Astrocyte (in vitro differentiated cells and primary cell): ENCODE measurements around the gene ABCC8. TPM values are rescaled to one million over a fixed set of nuclear protein-coding genes. Genes with fewer than 3 reads are reported as not detected.

Experiments
- DNase-seq: peaks from one replicate; pipeline ENCODE4 v3.0.0-alpha.2; 2010; ENCODE audit warnings: low read depth
- FAIRE-seq: peaks from 2 replicates; lab custom pipeline; 2011; peaks lifted over from hg19 to GRCh38; lab: Jason Lieb, UNC
- H2AFZ ChIP-seq: 2 replicates; pipeline ENCODE4 v1.6.0; 2012; ENCODE audit warnings: low read depth, low read length, inconsistent platforms
- H3K27ac ChIP-seq: 2 replicates; pipeline ENCODE4 v1.5.1; 2011; ENCODE audit warnings: low read depth, low read length, inconsistent platforms
- H3K27me3 ChIP-seq: 2 replicates; pipeline ENCODE4 v1.6.0; 2011; ENCODE audit warnings: low read length, inconsistent platforms; ENCODE audit not compliant: insufficient read depth
- H3K36me3 ChIP-seq: 2 replicates; pipeline ENCODE4 v1.5.1; 2011; ENCODE audit warnings: low read length, inconsistent platforms; ENCODE audit not compliant: insufficient read depth
- H3K4me1 ChIP-seq: 2 replicates; pipeline ENCODE4 v1.5.1; 2011; ENCODE audit warnings: low read length, inconsistent platforms; ENCODE audit not compliant: insufficient read depth
- H3K4me2 ChIP-seq: 2 replicates; pipeline ENCODE4 v1.6.0; 2012; ENCODE audit warnings: low read length, inconsistent platforms
- H3K4me3 ChIP-seq: 2 replicates; pipeline ENCODE4 v1.5.1; 2011; ENCODE audit warnings: low read depth, mild to moderate bottlenecking, low read length, inconsistent platforms; ENCODE audit not compliant: insufficient read depth
- H3K79me2 ChIP-seq: 2 replicates; pipeline ENCODE4 v1.6.0; 2012; ENCODE audit warnings: mild to moderate bottlenecking, low read length, inconsistent platforms; ENCODE audit not compliant: insufficient read depth
- H3K9ac ChIP-seq: 2 replicates; pipeline ENCODE4 v1.6.0; 2012; ENCODE audit warnings: mild to moderate bottlenecking, low read length, inconsistent platforms
- H3K9me3 ChIP-seq: 2 replicates; pipeline ENCODE4 v1.5.1; 2012; ENCODE audit warnings: low read depth, mild to moderate bottlenecking, low read length, inconsistent platforms; ENCODE audit not compliant: insufficient read depth
- H4K20me1 ChIP-seq: 2 replicates; pipeline ENCODE4 v1.6.0; 2012; ENCODE audit warnings: low read length, inconsistent platforms; ENCODE audit not compliant: insufficient read depth
- H3K27ac Mint-ChIP-seq: one replicate; pipeline ENCODE4 v1.8.0; 2021; ENCODE audit warnings: mild to moderate bottlenecking, mixed read lengths; ENCODE audit not compliant: unreplicated experiment
- H3K27me3 Mint-ChIP-seq: one replicate; pipeline ENCODE4 v1.8.0; 2021; ENCODE audit warnings: low read depth, mixed read lengths; ENCODE audit not compliant: unreplicated experiment
- H3K36me3 Mint-ChIP-seq: one replicate; pipeline ENCODE4 v1.8.0; 2021; ENCODE audit warnings: low read depth, mixed read lengths; ENCODE audit not compliant: unreplicated experiment
- H3K4me1 Mint-ChIP-seq: one replicate; pipeline ENCODE4 v1.8.0; 2021; ENCODE audit warnings: low read depth, mixed read lengths; ENCODE audit not compliant: unreplicated experiment
- H3K4me3 Mint-ChIP-seq: one replicate; pipeline ENCODE4 v1.8.0; 2021; ENCODE audit warnings: mild to moderate bottlenecking, moderate library complexity, mixed read lengths; ENCODE audit not compliant: unreplicated experiment
- H3K9me3 Mint-ChIP-seq: one replicate; pipeline ENCODE4 v1.8.0; 2021; ENCODE audit warnings: mild to moderate bottlenecking, mixed read lengths; ENCODE audit not compliant: unreplicated experiment
- EZH2 ChIP-seq: IDR thresholded peaks from 2 replicates; pipeline ENCODE4 v1.6.1; 2012; ENCODE audit warnings: mild to moderate bottlenecking, low read length, inconsistent platforms; ENCODE audit not compliant: insufficient read depth
- total RNA-seq: library from RNA; stranded (reverse); gene quantifications from 2 replicates; pipeline ENCODE4 v1.2.1, GENCODE V29; 2021
- TF ChIP-seq, protein P1 (sequence below): IDR thresholded peaks from 2 replicates; pipeline ENCODE4 v1.5.1; 2011; ENCODE audit warnings: low read depth, mild to moderate bottlenecking, inconsistent platforms, low read length, moderate library complexity; ENCODE audit not compliant: insufficient read depth

The ABCC8 gene
- total RNA-seq, 1 donor from 2014 or later, result not detected

DNA sequence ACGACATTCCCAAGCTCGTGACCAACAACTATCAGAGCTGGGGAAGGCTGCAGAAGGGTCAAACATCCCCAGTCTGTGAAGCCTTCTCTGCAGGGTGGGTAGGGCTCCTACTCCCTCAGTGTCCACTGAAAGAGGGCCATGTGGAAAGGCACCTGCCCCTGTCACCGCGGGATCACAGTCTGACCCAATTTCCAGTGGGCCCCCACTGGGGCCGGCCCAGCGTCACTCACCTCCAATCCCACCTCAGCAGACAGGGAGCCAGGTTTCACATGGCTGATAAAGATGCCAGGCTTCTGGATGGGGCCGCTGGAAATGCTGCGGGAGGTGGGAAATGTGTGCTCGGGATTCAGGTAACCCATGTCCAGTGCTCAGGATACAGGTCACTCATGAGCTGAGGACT lies 47.6 kb upstream of the ABCC8 start:
- Mint-ChIP-seq H3K27me3 (peaks cover 50% of the 10 kb centered on the region), H3K4me1 (no peaks in the 10 kb centered on the region), H3K27ac (no peak overlapping the region), H3K4me3 (no peak overlapping the region), H3K9me3 (peaks cover 2% of the 10 kb centered on the region), H3K36me3 (no peaks in the 10 kb centered on the region)
- FAIRE-seq (no peak), DNase-seq (no peak)
- no peak overlapping the region for H3K27ac ChIP-seq
- no peaks in the 10 kb centered on the region for H4K20me1 ChIP-seq
- no peak overlapping the region for H2AFZ ChIP-seq
- no peak for TF ChIP-seq EZH2
- TF ChIP-seq, protein P1, sequence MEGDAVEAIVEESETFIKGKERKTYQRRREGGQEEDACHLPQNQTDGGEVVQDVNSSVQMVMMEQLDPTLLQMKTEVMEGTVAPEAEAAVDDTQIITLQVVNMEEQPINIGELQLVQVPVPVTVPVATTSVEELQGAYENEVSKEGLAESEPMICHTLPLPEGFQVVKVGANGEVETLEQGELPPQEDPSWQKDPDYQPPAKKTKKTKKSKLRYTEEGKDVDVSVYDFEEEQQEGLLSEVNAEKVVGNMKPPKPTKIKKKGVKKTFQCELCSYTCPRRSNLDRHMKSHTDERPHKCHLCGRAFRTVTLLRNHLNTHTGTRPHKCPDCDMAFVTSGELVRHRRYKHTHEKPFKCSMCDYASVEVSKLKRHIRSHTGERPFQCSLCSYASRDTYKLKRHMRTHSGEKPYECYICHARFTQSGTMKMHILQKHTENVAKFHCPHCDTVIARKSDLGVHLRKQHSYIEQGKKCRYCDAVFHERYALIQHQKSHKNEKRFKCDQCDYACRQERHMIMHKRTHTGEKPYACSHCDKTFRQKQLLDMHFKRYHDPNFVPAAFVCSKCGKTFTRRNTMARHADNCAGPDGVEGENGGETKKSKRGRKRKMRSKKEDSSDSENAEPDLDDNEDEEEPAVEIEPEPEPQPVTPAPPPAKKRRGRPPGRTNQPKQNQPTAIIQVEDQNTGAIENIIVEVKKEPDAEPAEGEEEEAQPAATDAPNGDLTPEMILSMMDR, result no peak
- peaks cover 13% of the 10 kb centered on the region for H3K27me3 ChIP-seq
- H3K79me2 ChIP-seq, result no peaks in the 10 kb centered on the region
- H3K9ac ChIP-seq, result no peak overlapping the region
- H3K9me3 ChIP-seq, result no peaks in the 10 kb centered on the region
- no peaks in the 10 kb centered on the region for H3K4me1 ChIP-seq
- H3K4me2 ChIP-seq, result no peak overlapping the region
- no peaks in the 10 kb centered on the region for H3K36me3 ChIP-seq
- H3K4me3 ChIP-seq, result no peak overlapping the region

- H3K79me2 ChIP-seq, result no peaks in the 10 kb centered on the region
- DNase-seq, result no peak
- no peaks in the 10 kb centered on the region for H3K4me1 ChIP-seq
- Mint-ChIP-seq H3K27me3 (peaks cover 48% of the 10 kb centered on the region), H3K4me1 (no peaks in the 10 kb centered on the region), H3K27ac (no peak overlapping the region), H3K4me3 (no peak overlapping the region), H3K9me3 (peaks cover 3% of the 10 kb centered on the region), H3K36me3 (no peaks in the 10 kb centered on the region)
- no peaks in the 10 kb centered on the region for H3K36me3 ChIP-seq
- H3K4me2 ChIP-seq, result no peak overlapping the region
- H3K4me3 ChIP-seq, result no peak overlapping the region
- TF ChIP-seq, protein P1, result no peak
- TF ChIP-seq EZH2, result no peak
- peaks cover 8% of the 10 kb centered on the region for H3K27me3 ChIP-seq
- H4K20me1 ChIP-seq, result no peaks in the 10 kb centered on the region
- no peak overlapping the region for H3K9ac ChIP-seq
- H2AFZ ChIP-seq, result no peak overlapping the region
- no peak for FAIRE-seq
- H3K9me3 ChIP-seq, result no peaks in the 10 kb centered on the region
- no peak overlapping the region for H3K27ac ChIP-seq
Observed at GRCh38 chr11:17522655-17523054, 46.0 kb upstream of the ABCC8 start.

DNA sequence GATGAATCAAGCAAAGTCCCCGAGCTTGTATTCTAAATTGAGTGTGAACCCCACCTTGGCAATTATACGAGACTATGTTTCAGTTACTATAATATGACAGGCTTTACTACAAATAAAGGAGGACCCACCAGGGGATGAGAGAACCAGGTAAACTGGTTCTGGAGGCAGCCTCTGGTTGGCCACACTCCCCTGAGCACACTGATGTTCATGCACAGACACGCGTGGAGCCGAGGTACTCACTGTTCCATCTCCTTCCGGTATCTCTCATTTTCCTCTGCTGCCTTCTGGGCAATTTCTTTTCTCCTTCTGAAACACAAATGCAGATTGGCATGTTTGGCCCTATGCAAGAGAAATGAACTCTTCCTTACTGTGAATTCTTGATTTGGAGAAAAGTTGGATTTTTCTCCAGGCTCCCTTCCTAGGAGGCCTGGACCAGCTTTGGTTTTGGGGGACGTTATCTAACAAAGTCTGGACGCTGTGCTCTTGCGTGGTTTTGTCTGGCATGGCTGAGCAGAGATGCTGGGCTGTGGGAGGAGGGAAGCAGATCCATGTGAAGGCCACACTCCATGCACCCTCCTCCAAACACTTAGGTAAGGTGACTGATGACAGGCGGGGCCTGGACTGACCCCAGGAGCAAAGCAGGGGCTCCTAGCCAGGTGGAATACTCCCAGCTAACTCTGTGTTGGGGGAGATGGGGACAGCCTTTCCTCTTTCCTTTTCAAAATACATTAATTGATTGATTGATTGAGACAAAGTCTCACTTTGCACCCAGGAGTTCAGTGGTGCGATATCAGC lies 44.7 kb upstream of the ABCC8 start:
- Histone ChIP-seq H3K4me2 (no peak overlapping the region), H3K4me1 (no peaks in the 10 kb centered on the region), H2AFZ (no peak overlapping the region), H3K4me3 (no peak overlapping the region), H3K9ac (no peak overlapping the region), H3K36me3 (no peaks in the 10 kb centered on the region), H4K20me1 (no peaks in the 10 kb centered on the region), H3K79me2 (no peaks in the 10 kb centered on the region), H3K27me3 (peaks cover 13% of the 10 kb centered on the region), H3K9me3 (no peaks in the 10 kb centered on the region), H3K27ac (no peak overlapping the region)
- FAIRE-seq, result no peak
- no peaks in the 10 kb centered on the region for H3K36me3 Mint-ChIP-seq
- H3K27ac Mint-ChIP-seq, result no peak overlapping the region
- DNase-seq, result no peak
- peaks cover 4% of the 10 kb centered on the region for H3K9me3 Mint-ChIP-seq
- TF ChIP-seq, protein P1, result no peak
- TF ChIP-seq EZH2, result no peak
- peaks cover 59% of the 10 kb centered on the region for H3K27me3 Mint-ChIP-seq
- no peaks in the 10 kb centered on the region for H3K4me1 Mint-ChIP-seq
- H3K4me3 Mint-ChIP-seq, result no peak overlapping the region
